Pons (tissue), 1 donor: ENCODE measurements around the gene KRTAP13-2.

ENCODE experiments used
- DNase-seq: peaks from one replicate; pipeline ENCODE4 v3.0.0-alpha.2; 2016; ENCODE audit warnings: low spot score

KRTAP13-2 gene

GRCh38 chr21:30372139-30372770 is at the start of gene KRTAP13-2:
Gene KRTAP13-2, minus strand, starts transcription at chr21:30372271. Its CDS starts 58 bp downstream, at chr21:30372213.
- DNase-seq, result no peak

GRCh38 chr21:30415993-30416392 is 43.9 kb upstream of the KRTAP13-2 start:
- DNase-seq, result no peak

- peak; percentile 11 for DNase-seq
Measured at GRCh38 chr21:30408782-30409494, 36.9 kb upstream of the KRTAP13-2 start.

GRCh38 chr21:30395731-30396130 is 23.7 kb upstream of the KRTAP13-2 start, which contains the start of gene KRTAP13-1:
Gene KRTAP13-1, plus strand, starts transcription at chr21:30396031. Its CDS starts 56 bp downstream, at chr21:30396087.
- DNase-seq, result no peak

DNA sequence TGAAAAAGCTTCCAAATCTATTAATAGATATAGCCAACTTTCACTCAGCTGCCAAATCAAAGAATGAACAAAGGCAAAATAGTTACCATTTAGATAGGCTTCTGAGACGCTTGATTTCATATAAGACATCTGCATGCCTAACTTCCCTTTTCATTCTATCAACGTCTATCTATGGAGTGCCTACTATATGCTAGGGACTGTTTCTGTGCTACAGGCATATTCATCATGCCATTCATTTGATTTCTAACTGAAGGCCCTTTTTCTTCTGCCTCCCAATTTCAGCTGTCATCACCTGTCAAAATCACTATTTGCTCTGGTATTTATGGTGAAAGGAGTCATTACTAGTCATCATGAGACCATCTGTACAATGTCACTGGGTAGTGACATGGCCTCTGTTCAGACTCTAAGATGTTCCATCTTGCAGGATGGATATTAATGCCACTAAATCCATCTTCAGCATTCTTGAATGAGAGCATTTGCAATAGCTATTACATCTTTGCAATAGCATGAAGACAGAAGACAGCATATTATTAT is 19.5 kb upstream of the KRTAP13-2 start:
- no peak for DNase-seq

DNA sequence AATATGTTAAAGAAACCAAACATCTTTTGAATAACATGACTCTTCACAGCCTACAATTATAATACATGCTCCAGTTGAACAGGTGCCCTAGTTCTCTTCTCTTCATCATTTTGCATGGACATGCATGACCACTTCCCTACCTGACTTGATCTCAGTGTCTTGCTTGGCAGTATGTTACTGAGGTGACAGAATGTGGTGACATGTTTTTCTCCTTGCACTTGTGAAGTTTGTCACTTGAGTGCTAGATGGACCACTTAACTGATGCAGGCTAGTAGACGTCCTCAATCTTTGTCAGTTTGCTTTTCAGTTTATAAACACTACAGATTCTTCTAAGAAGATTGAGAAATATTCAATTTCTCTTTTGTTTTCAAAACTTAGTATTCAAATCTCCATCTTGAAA is 10.1 kb upstream of the KRTAP13-2 start:
- no peak for DNase-seq

DNA sequence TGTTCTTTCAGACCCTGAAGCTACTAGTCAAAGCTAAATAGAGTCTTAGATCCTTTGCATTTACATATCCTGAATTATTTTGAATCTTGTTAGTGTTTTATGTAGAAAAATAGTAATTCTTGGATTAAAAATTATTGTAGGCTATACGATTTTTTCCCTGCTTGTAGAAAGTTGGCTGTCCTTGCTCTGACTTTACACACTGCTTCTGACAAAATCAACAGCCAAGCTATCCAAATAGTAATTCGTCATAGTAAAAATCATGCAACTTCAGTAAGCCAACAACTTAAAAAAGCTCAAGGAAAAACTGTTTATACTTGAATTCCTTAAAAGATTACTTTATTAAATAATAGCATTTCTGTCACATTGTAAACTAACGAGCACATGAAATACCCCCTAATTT is 16.2 kb downstream of the KRTAP13-2 start:
- DNase-seq, result no peak

GRCh38 chr21:30354308-30355005 is 17.6 kb downstream of the KRTAP13-2 start:
- DNase-seq, result peak; percentile 40

DNA sequence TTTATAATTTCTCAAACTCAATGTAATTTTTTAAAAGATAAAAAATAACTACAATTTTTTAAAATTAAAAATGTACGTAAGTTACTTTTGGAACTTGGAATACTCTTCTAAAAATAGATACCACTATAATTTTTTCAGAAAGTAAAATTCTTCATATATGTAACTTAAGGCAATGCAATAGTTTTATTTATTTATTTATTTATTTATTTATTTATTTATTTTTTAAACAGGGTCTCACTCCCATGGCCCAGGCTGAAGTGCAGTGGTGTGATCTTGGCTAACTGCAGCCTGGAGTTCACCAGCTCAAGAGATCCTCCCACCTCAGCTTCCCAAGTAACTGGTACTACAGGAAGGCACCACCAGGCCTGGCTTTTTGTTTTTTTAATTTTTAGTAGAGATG is 20.5 kb downstream of the KRTAP13-2 start:
- no peak for DNase-seq

- DNase-seq, result no peak
Measured at GRCh38 chr21:30349572-30349971, 22.5 kb downstream of the KRTAP13-2 start.

GRCh38 chr21:30348506-30348905 is 23.6 kb downstream of the KRTAP13-2 start, which contains the start of gene KRTAP23-1:
Gene KRTAP23-1, minus strand, starts transcription at chr21:30348606. Its CDS starts 0 bp downstream, at chr21:30348606.
- DNase-seq, result no peak

GRCh38 chr21:30345014-30345413 is 27.1 kb downstream of the KRTAP13-2 start:
- DNase-seq, result no peak

DNA sequence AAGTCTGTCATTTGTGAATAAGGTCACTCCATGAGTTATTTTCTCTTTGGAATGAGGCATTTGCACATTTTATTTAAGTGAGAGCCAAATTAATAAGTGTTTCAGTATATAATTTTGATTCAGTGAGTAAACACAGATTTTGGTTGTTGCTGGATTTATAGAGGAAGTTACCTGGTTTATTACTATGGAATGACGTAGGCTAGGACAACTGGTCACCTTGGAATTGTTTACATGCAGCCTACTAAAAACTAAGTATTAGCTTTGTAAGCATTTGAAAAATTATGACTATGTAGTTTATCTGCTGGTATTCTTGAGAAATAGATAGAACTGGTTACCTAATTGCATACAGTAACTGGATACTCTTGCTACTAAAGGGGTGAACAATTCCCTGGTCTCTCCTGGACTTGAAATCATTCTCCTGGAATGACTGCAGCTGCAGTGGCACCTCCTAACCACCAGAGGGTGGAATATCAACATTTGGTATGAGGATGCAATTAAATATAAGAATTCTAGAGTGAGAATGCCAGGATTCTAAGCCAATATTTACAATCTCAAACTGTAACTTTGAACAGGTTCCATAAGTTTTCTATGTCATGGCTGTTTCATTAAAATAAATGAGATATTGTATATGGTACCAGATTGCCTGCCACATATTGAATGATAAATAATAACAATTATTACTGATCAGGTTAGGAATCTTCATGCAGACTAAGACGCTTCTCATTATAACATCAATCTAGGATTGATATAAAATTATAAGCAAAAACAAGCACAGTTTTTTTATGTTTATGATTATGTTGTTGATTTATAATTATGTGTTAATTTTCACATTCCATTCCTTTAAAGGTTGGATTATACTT is 31.1 kb downstream of the KRTAP13-2 start:
- peak; percentile 44 for DNase-seq

DNA sequence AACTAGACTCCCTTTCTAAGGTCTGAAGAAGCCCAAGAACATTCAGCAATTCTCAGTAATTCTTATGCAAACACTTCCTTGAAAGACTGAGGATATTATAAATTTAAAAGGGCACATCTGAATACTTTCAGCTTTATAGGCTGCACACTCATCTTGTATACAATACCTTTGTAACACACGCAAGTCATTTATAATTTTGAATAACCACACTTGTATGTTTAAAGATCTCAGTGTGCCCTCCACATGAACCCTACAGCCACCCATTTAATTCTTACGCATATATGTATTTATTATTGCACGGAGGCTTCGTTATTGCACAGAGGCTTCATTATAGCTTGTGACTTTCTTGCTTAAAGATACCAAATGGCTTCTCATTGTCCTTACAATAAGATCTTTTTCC is 33.4 kb downstream of the KRTAP13-2 start:
- no peak for DNase-seq

DNA sequence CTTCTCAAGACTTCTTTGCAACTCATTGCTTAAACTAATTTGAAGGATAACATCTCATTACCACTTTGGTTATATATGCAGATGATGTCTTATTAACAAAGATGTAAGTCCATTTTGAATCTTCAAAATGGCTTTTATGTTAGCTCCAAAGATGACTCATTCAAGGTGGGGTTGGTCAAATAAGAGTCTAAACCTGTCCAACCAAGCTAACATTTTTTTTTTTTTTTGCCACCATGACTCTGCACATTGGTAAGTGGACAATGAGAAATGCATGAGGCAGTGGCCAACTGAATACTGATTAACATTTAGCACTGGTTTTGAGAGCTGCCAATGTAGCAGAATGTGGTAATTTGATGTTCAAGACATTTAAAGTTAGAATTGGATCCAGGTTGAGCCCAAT is 34.3 kb downstream of the KRTAP13-2 start:
- no peak for DNase-seq

GRCh38 chr21:30337276-30337744 is 34.8 kb downstream of the KRTAP13-2 start, which contains the start of gene KRTAP27-1:
Gene KRTAP27-1, minus strand, starts transcription at chr21:30337694. Its CDS starts 26 bp downstream, at chr21:30337668.
- DNase-seq, result no peak

DNA sequence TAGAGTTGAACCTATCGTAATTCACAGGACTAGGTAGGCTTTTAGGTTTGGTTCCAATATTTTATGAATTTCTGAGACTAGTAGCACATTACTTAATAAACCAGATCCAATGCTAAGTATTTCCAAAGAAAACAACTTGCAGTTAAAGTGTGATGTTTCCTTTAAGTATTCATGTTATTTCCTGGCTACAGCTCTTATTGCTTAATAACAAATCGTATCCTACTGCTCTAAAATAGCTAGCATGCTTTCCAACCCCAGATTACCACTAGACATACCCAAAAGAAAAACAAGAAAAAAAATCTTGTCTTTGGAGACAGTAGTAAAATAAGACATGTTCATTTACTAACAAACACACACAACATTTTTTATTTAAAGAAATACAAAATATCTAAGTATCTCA is 35.5 kb downstream of the KRTAP13-2 start:
- DNase-seq, result no peak

GRCh38 chr21:30333736-30334135 is 38.3 kb downstream of the KRTAP13-2 start:
- no peak for DNase-seq

- DNase-seq, result no peak
Measured at GRCh38 chr21:30332681-30333080, 39.4 kb downstream of the KRTAP13-2 start.

DNA sequence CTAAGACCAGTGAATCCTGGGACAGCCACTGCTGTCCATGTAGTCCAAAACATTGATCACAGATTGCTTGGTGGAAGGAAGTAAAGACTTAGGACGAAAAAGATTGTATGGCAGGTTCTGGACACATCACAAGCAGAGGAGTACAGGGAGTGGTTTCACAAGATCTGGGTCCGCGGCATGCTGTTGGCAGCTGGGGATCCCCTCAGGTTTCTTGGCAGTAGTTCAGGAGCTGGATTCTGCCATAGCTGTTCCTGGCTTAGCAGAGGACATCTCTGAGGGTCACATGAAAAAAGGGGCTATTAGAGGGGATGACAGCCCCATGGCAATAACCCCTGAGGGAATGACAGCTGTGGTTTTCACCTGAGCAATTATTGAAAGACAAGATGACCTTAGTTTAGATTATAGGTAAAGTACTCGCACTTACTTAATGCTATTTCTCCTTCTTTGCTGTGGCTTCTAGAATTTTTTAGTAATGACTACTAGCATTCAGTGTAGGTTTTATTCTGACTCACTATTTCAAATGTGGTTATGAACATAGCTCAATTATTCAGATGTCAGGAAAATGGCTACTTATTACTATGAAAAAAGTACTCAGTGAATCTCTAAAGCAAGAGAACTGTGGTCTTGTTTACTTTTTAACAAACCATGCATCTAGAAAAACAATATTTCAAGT is 42.7 kb downstream of the KRTAP13-2 start:
- DNase-seq, result no peak

DNA sequence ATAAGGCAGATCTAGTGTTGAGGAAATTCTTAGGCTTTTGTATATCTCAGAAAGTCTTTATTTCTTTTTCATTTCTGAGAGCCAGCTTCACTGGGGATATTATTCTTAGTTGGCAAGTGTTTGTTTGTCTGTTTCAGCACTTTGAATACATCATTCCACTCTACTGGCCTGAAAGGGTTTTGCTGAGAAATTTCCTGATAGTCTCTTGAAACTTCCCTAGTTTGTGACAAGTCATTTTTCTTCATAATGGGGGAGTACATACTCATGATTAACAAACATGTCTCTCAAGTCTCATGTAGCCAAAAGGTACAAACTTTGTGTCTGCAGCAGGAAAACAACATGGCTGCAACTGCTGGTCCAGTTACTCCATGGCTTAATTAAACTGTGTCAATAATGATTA is 45.7 kb downstream of the KRTAP13-2 start:
- no peak for DNase-seq
